Dendritic cell treated with granulocyte-macrophage colony-stimulating factor and Interleukin-4, amounts not matched to agents 40 ng/mL and 50 ng/mL, for 4 days (primary cell): ENCODE results near the gene RTCA.
"Not testable (repeated sequence)": the region's sequence is repeated elsewhere in the genome, so short reads cannot be mapped to it uniquely, and the experiment has no call there.

Experiments used
- H3K27ac Mint-ChIP-seq: one replicate; pipeline ENCODE4 v1.8.0; 2022; ENCODE audit warnings: mild to moderate bottlenecking, mixed read lengths
- H3K27me3 Mint-ChIP-seq: one replicate; pipeline ENCODE4 v1.8.0; 2022; ENCODE audit warnings: mild to moderate bottlenecking, mixed read lengths
- H3K36me3 Mint-ChIP-seq: one replicate; pipeline ENCODE4 v1.8.0; 2022; ENCODE audit warnings: low read depth, mixed read lengths
- H3K4me1 Mint-ChIP-seq: one replicate; pipeline ENCODE4 v1.8.0; 2022; ENCODE audit warnings: low read depth, mixed read lengths
- H3K4me3 Mint-ChIP-seq: one replicate; pipeline ENCODE4 v1.8.0; 2022; ENCODE audit warnings: mild to moderate bottlenecking, moderate library complexity, mixed read lengths
- H3K9me3 Mint-ChIP-seq: one replicate; pipeline ENCODE4 v1.8.0; 2022; ENCODE audit warnings: mixed read lengths
- intact Hi-C: fragments of 100-400 bp; cut with micrococcal nuclease; formaldehyde crosslinking; loops from one replicate; pipeline ENCODE4 v1.15.0; 2022

The RTCA gene

DNA sequence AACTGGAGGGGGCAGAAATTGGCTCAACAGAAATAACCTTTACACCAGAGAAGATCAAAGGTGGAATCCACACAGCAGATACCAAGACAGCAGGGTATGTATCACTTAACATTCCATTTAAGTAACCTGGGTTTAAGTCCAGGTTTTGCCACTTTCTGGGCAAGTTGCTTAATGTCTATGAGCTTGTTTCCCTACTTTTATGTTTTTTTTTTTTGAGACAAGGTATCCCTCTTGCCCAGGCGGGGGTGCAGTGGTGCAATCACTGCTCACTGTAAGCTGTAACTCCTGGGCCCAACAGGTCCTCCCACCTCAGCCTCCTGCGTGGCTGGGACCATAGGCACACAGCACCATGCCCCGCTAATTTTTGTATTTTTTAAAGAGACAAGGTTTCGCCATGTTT, 2.2 kb downstream of the RTCA start:
- Mint-ChIP-seq H3K4me1 (peaks cover 35% of the 10 kb centered on the region), H3K27ac (no peak overlapping the region), H3K27me3 (no peaks in the 10 kb centered on the region), H3K36me3 (peaks cover 81% of the 10 kb centered on the region), H3K4me3 (no peak overlapping the region), H3K9me3 (peaks cover 20% of the 10 kb centered on the region)
- intact Hi-C loops: loop anchor here (5.0 to 10.0 kb wide), 2 partner anchors 136 to 627 kb away; partner anchors contain the start of genes EXTL2, SASS6, SLC30A7 and TRMT13

DNA sequence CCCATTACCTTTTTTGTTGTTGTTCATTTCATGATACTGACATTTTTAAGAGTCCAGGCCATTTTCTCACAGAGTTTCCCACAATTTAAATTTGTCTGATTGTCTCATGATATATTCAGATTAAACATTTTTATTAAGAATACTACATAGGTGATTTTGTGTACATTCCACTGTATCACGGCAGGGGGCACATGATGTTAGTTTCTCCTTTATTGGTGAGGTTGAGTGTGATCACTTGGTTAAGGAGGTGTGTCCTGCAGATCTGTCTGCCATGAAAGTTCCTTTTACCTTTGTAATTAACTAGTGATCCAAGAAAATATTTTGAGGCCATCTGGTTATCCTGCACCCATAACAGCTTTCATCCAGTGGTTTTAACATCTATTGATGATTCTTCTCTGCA, 11.8 kb downstream of the RTCA start:
- H3K9me3 Mint-ChIP-seq: no peaks in the 10 kb centered on the region
- H3K27ac Mint-ChIP-seq: no peak overlapping the region
- peaks cover 90% of the 10 kb centered on the region for H3K36me3 Mint-ChIP-seq
- no peaks in the 10 kb centered on the region for H3K4me1 Mint-ChIP-seq
- no peak overlapping the region for H3K4me3 Mint-ChIP-seq
- no peaks in the 10 kb centered on the region for H3K27me3 Mint-ChIP-seq
- intact Hi-C loops: loop anchor here (5.0 kb wide), 1 partner anchor 179 kb away; no protein-coding TSS in a partner anchor

GRCh38 chr1:100279358-100279923, 13.4 kb downstream of the RTCA start:
- Mint-ChIP-seq H3K27ac (no peak overlapping the region), H3K9me3 (no peaks in the 10 kb centered on the region), H3K36me3 (peaks cover 93% of the 10 kb centered on the region), H3K4me1 (no peaks in the 10 kb centered on the region), H3K4me3 (no peak overlapping the region), H3K27me3 (no peaks in the 10 kb centered on the region)
- intact Hi-C loops: loop anchor here (5.0 kb wide), 1 partner anchor 178 kb away; no protein-coding TSS in a partner anchor

DNA sequence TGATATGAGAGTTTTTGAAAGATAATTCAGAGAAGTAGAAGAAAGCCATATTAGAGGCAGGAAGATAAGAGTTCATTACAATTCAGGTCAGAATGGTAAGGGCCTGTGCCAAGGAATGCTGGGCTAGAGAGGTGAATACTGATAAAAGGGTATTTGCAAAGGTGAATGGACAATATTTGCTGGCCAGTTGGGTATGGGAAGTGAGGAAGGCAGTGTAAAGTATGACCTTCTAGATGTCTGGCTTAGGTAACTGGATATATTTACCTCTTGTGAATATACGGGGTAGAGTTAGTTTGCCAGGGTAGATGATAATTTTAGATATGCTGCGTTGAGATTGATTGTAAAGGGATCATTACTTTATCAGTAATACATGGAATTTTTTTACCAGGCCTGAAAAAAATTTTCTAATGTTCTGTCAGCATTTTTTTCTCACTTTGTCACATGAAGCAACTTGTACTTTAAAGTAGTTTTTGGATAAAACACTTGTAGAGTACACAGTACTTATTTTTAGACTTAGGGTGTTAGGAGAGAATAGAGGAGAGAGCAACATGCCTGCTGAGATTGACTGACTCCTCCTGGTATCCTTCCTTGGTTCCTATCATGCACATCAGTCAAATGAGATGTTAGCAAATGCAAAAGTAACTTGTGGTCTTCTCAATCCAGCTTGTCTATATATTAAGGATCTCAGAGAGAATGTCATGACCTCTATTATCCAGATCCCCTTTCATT, 14.1 kb downstream of the RTCA start:
- Mint-ChIP-seq H3K4me3 (no peak overlapping the region), H3K27me3 (no peaks in the 10 kb centered on the region), H3K36me3 (peaks cover 93% of the 10 kb centered on the region), H3K4me1 (no peaks in the 10 kb centered on the region), H3K9me3 (no peaks in the 10 kb centered on the region), H3K27ac (no peak overlapping the region)
- intact Hi-C loops: loop anchor here (5.0 to 10.0 kb wide), 2 partner anchors 45 to 177 kb away; no protein-coding TSS in a partner anchor

DNA sequence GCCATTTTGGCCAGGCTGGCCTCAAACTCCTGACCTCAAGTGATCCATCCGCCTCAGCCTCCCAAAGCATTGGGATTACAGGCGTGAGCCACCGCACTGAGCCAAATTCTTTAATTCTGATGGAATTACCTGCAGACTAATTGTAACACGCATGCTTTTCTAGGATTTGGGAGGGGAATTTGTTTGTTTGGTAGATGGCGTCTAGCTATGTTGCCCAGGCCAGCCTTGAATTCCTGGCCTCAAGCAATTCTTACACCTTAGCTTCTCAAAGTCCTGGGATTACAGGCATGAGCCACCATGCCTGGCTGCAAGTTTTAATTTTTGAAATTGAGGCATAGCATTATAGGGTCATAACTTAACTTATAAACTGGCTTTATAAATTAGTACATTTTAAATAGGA, 18.6 kb downstream of the RTCA start:
- Mint-ChIP-seq H3K36me3 (peaks cover 83% of the 10 kb centered on the region), H3K27me3 (no peaks in the 10 kb centered on the region), H3K27ac (no peak overlapping the region), H3K4me1 (no peaks in the 10 kb centered on the region), H3K4me3 (no peak overlapping the region), H3K9me3 (no peaks in the 10 kb centered on the region)
- intact Hi-C loops: loop anchor here (10.0 kb wide), 1 partner anchor 50 kb away; no protein-coding TSS in a partner anchor

GRCh38 chr1:100287162-100287561, 21.1 kb downstream of the RTCA start:
- no peaks in the 10 kb centered on the region for H3K27me3 Mint-ChIP-seq
- H3K36me3 Mint-ChIP-seq: peaks cover 81% of the 10 kb centered on the region
- no peak overlapping the region for H3K4me3 Mint-ChIP-seq
- H3K4me1 Mint-ChIP-seq: no peaks in the 10 kb centered on the region
- no peaks in the 10 kb centered on the region for H3K9me3 Mint-ChIP-seq
- H3K27ac Mint-ChIP-seq: no peak overlapping the region
- intact Hi-C loops: loop anchor here (10.0 kb wide), 1 partner anchor 52 kb away; no protein-coding TSS in a partner anchor

- H3K36me3 Mint-ChIP-seq: peaks cover 77% of the 10 kb centered on the region
- H3K4me3 Mint-ChIP-seq: no peak overlapping the region
- no peaks in the 10 kb centered on the region for H3K27me3 Mint-ChIP-seq
- intact Hi-C loops: no loop called here
- H3K27ac Mint-ChIP-seq: no peak overlapping the region
- H3K9me3 Mint-ChIP-seq: no peaks in the 10 kb centered on the region
- no peaks in the 10 kb centered on the region for H3K4me1 Mint-ChIP-seq
Observed at GRCh38 chr1:100290291-100290690, 24.3 kb downstream of the RTCA start.

- Mint-ChIP-seq H3K4me1 (no peaks in the 10 kb centered on the region), H3K27ac (no peak overlapping the region), H3K4me3 (no peak overlapping the region), H3K9me3 (no peaks in the 10 kb centered on the region), H3K27me3 (no peaks in the 10 kb centered on the region), H3K36me3 (peaks cover 62% of the 10 kb centered on the region)
- intact Hi-C loops: no loop called here
Observed at GRCh38 chr1:100292711-100293110, 26.7 kb downstream of the RTCA start.

DNA sequence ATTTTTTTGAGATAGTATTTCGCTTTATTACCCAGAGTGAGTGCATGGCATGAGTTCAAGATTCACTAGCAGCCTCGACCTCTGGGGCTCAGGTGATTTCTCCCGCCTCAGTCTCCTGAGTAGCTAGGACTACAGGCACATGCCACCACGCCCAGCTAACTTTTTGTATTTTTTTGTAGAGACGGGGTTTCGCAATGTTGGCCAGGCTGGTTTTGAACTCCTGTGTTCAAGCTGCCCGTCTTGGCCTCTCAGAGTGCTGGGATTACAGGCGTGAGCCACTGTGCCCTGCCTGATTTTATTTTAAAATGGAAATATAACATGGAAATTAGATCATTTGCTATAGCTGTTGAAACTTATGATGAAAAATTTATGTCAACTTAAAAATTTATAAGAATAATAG, 30.1 kb downstream of the RTCA start:
- Mint-ChIP-seq H3K27me3 (no peaks in the 10 kb centered on the region), H3K9me3 (no peaks in the 10 kb centered on the region), H3K4me1 (no peaks in the 10 kb centered on the region), H3K4me3 (no peak overlapping the region), H3K36me3 (peaks cover 36% of the 10 kb centered on the region), H3K27ac (no peak overlapping the region)
- intact Hi-C loops: no loop called here

DNA sequence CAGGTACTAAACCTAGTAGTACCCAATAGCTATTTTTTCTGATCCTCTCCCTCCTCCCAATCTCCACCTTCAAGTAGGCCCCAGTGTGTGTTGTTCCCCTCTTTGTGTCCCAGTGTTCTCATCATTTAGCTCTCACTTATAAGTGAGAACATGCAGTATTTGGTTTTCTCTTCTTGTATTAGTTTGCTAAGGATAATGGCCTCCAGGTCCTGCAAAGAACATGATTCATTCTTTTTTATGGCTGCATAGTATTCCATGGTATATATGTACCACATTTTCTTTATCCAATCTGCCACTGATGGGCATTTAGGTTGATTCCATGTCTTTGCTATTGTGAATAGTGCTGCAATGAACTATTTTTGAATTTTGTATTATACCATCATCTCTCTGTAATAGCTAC, 31.0 kb downstream of the RTCA start:
- intact Hi-C loops, H3K27ac Mint-ChIP-seq, H3K4me1 Mint-ChIP-seq, H3K9me3 Mint-ChIP-seq, H3K4me3 Mint-ChIP-seq, H3K27me3 Mint-ChIP-seq: not testable (repeated sequence)
- peaks cover 28% of the 10 kb centered on the region for H3K36me3 Mint-ChIP-seq

DNA sequence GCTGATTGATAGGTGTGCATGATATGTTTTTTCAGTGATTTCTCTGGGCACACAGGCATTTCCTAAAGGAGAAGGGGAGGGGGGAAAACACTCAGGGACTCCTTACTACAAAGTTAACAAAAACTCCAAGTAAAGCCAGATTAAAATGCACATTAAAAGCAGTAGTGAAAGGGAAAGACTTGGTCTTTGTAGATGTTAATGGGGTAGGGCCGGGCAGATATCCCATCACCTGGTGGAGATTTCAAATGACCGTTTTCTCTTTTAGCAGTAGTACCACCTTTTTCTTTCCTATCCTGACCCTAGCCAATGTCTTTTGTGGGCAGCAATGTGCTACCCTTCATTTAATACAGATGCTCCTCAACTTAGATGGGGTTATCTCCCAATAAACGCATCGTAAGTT, 32.5 kb downstream of the RTCA start:
- peaks cover 13% of the 10 kb centered on the region for H3K36me3 Mint-ChIP-seq
- no peaks in the 10 kb centered on the region for H3K9me3 Mint-ChIP-seq
- H3K27me3 Mint-ChIP-seq: no peaks in the 10 kb centered on the region
- no peaks in the 10 kb centered on the region for H3K4me1 Mint-ChIP-seq
- no peak overlapping the region for H3K4me3 Mint-ChIP-seq
- H3K27ac Mint-ChIP-seq: no peak overlapping the region
- intact Hi-C loops: no loop called here

DNA sequence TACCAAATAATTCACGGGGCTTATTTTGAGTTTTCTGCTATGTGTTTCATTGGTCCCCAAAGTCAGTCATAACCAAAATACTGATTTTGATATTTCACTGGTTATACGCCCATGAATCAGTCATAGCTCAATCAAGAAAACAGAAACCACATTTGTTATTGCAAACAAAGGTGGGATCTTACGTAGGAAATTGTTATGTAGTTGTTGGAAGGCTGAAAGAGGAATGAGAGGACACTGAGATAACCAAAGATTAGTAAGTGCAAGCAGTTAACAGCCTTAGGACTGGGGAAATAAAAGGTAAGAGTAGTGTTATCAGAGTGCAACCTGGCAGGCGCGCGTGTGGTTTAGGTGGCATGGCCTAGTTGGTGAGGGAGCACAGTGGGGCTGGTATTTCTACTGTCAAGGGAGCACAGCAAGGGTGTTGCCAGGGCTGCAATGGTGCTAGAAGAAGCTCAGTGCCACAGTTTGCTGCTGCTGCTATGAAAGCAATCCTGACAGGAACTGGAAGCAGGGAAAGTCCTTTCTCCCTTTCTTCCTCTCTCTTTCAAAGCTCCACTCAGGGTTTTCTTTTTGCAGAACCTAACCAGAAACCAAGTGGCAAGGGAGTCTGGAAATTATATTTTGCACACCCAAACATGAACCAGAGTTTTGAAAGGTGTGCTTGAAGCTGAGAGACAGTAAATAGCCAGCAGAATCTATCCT, 33.7 kb downstream of the RTCA start:
- no peak overlapping the region for H3K4me3 Mint-ChIP-seq
- intact Hi-C loops: no loop called here
- no peaks in the 10 kb centered on the region for H3K4me1 Mint-ChIP-seq
- no peaks in the 10 kb centered on the region for H3K9me3 Mint-ChIP-seq
- peaks cover 6% of the 10 kb centered on the region for H3K36me3 Mint-ChIP-seq
- no peak overlapping the region for H3K27ac Mint-ChIP-seq
- H3K27me3 Mint-ChIP-seq: no peaks in the 10 kb centered on the region

DNA sequence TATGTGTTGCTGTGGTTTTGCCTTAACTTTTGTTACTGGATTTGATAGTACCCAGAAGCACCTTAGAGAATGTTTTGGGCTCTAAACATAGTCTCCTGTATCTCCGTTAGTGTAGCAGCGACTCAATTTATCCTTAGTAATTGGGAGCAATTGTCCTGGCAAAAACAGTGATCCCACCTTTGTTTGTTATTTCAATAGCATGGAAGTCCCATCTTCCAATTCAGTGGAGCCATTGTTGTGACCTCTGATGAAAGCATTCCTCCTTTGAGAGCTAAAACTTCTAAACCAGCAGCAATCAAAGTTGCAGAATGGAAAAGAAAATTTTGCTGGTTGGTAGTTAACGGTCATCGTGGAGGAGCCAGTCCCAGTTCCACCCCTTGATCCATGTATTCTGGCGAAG, 34.7 kb downstream of the RTCA start:
- intact Hi-C loops: no loop called here
- Mint-ChIP-seq H3K36me3 (peaks cover 4% of the 10 kb centered on the region), H3K9me3 (no peaks in the 10 kb centered on the region), H3K27ac (no peak overlapping the region), H3K4me3 (no peak overlapping the region), H3K27me3 (no peaks in the 10 kb centered on the region), H3K4me1 (no peaks in the 10 kb centered on the region)

GRCh38 chr1:100302739-100303138, 36.7 kb downstream of the RTCA start:
- no peak overlapping the region for H3K4me3 Mint-ChIP-seq
- no peak overlapping the region for H3K27ac Mint-ChIP-seq
- H3K4me1 Mint-ChIP-seq: peaks cover 13% of the 10 kb centered on the region
- H3K9me3 Mint-ChIP-seq: no peaks in the 10 kb centered on the region
- intact Hi-C loops: no loop called here
- H3K27me3 Mint-ChIP-seq: no peaks in the 10 kb centered on the region
- H3K36me3 Mint-ChIP-seq: no peaks in the 10 kb centered on the region
